Hepatic stellate cell (primary cell): Measurements from ENCODE around the gene MIEF2.
"Not testable (repeated sequence)": the region's sequence is repeated elsewhere in the genome, so short reads cannot be mapped to it uniquely, and the experiment has no call there.

ENCODE experiments used
- DNase-seq: peaks from one replicate; pipeline ENCODE4 v3.0.0; 2011; ENCODE audit warnings: low spot score

MIEF2 gene, protein sequence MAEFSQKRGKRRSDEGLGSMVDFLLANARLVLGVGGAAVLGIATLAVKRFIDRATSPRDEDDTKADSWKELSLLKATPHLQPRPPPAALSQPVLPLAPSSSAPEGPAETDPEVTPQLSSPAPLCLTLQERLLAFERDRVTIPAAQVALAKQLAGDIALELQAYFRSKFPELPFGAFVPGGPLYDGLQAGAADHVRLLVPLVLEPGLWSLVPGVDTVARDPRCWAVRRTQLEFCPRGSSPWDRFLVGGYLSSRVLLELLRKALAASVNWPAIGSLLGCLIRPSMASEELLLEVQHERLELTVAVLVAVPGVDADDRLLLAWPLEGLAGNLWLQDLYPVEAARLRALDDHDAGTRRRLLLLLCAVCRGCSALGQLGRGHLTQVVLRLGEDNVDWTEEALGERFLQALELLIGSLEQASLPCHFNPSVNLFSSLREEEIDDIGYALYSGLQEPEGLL

DNA sequence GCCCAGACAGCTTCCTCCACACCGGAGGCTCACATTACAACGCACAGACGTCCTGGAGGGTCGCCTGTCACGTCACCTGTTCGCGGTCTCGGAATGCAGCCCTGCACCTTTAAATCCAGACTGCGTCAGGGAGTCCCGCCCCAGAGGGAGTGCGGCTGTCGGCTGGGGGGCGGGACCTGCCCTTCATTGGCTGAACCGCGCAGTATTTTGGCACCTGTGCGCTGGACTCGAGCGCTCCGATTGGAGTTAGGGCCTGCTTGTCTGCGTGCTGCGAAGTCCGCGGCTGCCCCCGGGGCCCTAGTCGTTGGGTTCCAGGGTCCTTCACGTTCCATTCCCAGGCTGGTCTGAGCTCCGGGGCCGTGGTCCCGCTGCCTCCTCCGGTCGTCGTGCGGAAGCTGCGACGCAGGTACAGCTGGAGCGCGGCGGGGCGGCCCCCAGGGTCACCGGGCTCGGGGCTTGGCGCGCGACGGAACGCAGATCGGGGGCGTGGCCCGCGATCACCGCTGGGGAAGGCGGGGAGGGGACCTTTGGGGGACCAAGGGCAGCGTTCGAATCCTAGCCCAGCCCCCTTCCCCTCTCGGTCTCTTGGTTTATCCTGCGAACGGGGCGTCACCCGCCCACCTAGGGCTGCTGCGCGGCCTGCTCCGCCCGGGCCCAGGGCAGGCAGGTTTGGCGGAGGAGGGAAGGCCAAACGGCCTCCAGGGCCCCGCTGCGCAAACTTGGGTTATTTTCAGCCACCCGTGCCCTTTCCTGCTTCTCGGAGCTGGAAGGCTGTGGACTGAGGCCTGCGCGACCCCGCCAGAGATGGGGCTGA, at the start of gene MIEF2:
TSS of gene MIEF2 (plus strand) at position 331 of the 814 bp plus-strand sequence. CDS start 2,059 bp downstream, outside the sequence.
- peak; percentile 100 for DNase-seq

DNA sequence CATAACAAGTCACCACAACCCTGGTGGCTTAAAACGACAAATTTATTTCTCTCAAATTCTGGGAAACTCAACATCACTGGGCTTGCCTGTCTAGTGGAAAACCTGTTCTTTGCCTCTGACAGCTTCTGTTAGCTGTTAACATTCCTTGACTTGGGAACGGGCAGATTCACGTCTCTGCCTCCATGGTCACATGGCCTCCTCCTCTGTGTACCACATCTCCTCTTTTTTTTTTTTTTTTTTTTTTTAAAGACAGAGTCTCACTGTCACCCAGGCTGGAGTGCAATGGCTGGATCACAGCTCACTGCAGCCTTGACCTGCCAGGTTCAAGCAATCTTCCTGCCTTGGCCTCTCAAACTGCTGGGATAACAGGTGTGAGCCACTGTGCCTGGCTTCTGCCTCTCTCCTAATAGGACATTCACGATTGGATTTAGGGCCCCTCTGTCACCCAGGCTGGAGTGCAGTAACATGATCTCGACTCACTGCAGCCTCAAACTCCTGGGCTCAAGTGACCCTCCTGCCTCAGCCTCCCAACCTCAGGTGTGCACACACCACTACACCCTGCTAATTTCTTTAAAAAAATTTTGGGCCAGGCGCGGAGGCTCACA, 46.7 kb upstream of the MIEF2 start:
- DNase-seq = no peak

DNA sequence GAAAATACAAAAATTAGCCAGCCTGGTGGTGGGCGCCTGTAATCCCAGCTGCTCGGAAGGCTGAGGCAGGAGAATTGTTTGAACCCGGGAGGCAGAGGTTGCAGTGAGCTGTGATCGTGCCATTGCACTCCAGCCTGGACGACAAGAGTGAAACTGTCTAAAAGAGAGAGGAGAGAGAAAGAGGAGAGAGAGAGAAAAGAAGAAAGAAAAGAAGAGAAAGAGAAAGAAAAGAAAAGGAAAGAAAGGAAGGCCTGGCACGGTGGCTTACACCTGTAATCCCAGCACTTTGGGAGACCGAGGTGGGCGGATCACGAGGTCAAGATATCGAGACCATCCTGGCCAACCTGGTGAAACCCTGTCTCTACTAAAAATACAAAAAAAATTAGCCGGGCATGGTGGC, 43.6 kb upstream of the MIEF2 start:
- not testable (repeated sequence) for DNase-seq

DNA sequence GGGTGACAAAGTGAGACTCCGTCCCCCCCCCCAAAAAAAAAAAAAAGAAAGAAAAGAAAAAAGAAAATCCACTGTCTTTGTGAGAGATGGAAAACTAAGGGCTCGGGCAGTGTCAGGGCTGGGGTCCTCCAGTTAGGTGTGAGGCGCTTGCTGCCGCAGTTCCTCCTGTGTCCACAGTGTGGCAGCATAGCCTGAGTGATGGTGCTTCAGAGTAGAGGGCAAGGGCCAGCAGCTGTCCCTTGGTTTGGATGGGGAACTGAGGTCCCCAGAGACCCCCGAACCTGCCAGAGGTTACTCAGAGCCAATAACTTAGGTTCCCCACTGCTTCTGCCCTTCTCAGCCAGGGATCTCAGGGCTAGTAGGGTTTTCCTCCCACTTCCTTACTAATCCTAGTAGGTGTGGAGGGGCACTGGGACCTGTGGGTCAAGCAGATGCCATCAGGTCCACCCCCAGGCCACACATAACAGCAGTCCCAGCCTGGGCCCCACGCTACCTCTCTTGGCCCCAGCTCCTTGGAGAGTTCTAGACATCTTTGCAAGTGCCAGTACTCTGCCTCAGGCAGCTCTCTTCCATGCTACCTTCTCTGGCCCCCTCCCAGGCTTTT, 42.9 kb upstream of the MIEF2 start:
- peak; percentile 79 for DNase-seq

DNA sequence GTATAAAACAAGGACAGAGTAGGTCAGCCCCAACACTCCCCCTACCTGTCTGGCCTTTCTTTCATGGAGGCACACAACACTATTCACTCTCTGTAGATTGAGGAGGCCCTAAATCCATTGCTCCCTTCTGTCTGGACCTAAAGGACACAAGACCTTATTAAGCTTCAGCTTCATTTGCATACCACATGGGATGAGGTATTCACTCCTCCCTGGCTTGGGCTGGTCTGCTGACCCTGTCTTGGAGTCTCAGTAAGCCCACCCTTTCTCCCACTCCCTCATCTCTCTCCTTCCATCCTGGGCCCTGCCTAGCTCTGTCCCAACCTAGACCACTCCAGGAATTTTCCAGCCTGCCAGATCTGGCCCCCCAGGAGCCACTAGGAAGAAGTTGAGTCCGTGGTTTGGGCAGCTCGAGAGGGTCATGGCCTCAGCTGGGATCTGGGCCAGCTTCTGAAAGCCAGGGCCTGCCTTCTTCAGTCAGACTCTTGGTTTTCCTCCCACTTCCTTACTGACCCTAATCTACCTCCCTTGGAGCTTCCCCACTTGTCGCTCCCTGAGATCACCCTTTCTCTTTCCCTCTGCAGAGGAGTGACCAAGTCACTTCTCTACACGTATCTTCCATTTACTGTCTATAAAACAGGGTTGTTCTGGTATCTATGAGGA, 41.6 kb upstream of the MIEF2 start:
- peak; percentile 48 for DNase-seq

DNA sequence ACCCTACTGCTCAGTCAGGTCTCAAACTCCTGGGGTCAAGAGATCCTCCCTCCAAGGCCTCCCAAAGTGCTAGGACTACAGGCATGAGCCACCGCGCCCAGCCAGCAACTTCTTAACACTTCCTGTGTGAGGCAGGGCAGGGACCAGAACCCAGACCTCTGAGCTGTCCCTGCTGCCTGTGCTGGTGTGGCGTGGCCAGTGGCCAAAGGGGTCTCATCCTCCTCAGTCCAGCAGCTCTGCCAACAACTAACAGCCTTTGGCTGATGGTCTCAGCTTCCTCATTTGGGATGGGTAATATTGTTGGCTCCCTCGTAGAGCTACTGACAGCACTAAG, 36.4 kb upstream of the MIEF2 start:
- DNase-seq = no peak

DNA sequence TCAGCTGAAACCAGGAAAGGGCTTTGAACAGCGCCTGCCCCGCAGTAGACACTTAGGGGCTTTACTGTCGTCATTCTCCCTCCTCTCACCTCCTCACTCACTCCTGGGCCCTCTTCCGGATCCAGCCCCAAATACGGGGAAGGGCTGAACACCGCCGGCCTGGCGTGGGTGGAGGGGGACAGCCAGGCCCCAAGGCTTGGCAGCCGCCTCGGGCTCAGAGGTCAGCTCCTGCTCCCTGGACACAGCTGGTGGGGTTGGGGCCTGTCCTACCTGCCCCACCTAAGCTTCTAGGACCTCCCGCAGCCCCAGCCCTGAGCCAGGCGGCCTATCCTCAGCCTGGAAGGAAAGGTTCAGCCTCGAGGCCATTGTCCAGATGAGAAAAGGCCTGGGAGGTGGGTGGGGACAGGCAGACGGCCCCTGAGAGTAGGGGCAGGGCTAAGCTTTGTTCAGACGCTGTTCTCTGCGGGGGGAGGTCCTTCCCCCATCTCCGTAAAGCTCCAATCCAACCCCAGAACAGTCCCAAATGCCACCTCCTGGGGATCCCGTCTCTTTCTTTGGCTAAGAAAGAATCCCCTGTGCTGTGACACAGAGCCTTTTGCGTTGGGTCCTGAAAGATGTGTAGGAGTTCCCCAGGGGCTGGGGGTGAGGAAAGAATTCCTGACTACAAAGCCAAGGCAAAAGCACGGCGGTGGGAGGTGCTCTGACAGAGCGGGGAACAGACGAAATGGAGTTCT, 35.9 kb upstream of the MIEF2 start:
- DNase-seq = peak; percentile 51

DNA sequence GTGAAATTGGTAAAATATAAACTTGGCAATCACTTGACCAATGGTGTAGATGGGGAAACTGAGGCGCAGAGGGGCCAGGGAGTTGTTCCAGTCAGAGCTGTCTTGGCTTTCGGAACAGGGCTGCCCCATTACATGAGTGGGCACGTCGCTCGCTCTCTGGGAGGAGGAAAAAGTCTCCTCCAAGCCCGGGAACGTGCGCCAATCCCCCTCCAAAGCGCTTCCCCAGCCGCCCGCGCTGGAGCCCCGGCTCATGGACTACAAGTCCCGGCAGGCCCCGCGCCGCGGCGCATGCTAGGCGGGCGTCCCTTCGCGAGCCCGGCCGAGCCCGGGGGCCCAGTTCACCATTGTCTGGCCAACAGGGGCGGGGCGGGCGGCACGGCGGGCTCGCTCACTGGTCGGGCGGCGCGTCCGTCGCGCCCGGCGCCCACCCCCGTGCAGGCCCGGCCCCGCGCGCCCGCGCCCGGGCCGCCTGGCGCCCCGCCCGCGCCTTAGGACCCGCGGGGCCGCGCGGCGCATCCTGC, 35.3 kb upstream of the MIEF2 start, which contains the start of gene LLGL1:
TSS of gene LLGL1 (plus strand) at position 515 of the 521 bp plus-strand sequence. CDS start 48 bp downstream, outside the sequence.
- peak; percentile 99 for DNase-seq

DNA sequence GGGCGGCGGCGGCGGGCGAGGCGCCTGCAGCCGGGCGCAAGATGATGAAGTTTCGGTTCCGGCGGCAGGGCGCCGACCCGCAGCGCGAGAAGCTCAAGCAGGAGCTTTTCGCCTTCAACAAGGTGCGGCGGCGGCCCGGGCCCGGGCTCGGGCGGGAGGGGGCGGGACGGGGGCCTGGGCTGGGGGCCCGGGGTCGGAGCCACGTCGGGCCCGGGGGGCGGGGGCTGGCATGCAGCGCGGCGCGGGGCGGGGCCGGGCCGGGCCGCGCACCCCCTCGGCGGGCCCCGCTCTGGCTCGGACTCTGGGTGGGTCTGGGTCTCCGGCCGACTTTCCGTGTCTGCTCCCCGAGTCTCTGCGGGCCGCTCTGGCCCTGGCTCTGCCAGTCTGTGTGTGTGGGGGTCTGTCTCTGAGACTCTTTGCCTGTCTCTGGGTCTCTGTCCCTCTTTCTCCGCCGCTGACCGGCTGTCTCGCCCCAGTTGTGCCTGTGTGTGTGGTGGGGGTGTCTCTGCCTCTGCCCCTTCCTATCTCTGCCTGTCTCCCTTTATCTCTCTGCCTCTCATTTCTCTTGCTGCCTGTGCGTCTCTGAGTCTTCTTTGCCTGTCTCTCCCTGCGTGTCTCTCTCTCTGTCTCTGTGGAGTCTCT, 34.7 kb upstream of the MIEF2 start:
- DNase-seq = peak; percentile 41

DNA sequence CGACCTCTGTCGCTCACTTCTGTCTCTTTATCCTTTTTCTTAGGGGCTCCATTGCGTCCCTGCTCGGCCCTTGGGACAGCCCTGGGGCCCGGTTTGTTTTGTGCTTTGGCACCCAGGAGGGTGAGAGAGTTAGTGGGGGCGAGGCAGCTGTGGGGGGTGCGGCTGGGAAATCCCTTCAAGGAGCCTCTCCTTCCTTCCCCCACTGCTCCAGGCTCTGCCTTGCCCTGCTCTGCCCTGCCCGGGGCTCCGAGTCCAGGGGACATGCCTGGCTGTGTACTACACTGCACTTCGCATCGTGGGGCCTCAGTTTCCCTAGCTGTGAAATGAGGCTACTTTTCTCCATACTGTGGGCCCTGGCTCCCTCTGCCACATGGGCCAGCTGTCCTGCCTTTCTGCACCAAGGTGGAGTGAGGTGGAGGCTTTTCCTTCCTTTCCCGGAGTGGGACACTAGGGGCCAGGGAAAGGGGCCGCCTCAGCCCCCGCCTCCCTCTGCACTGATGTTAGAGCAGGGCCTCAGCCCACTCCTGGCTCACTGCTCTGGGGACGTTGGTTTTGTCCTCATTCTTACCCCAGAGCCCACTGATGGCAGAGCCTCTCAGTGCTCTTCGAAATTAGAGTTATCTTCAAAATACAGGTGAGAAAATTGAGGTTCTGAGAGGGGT, 34.0 kb upstream of the MIEF2 start:
- no peak for DNase-seq

DNA sequence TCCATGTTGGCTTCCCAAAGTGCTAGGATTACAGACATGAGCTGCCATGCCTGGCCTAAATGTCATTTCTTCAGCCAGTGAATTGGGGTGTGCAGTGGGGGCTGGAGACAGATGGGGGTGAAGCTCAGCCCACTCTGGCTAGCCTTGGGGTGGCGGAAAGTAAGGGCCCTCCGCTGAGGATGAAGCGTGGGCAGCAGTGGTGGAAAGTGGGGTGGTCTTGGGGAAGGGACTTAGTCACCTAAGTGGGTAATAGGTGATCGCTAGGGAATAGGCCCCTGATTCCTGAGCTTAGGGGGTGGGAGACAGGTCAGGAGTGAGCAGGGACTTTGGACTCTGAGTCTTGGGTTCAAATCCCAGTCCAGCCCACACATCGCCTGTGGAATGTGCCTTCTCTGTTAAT, 32.8 kb upstream of the MIEF2 start:
- no peak for DNase-seq

DNA sequence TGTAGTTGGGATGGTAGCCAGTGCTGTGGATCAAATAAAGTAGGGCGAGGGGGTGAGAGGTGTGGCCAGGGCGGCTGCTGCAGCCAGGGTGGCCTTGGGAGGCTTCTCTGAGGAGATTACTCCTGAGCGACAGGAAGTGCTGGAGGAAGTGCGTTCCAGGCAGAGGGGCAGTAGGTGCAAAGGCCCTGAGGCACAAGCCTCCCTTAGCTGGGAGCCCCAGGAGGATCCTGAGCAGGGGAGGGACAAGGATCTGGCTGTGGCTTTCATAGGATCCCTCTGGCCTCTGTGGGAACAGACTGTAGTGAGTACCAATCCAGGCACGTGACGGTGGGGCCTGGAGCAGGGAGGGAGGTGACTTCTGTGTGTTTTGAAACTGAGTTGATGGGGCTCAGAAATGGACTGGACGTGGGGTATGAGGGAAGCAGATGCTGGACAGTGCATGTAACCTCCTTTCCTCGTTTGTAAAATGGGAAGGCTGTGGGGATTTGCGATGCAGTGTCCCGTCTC, 32.2 kb upstream of the MIEF2 start:
- no peak for DNase-seq

DNA sequence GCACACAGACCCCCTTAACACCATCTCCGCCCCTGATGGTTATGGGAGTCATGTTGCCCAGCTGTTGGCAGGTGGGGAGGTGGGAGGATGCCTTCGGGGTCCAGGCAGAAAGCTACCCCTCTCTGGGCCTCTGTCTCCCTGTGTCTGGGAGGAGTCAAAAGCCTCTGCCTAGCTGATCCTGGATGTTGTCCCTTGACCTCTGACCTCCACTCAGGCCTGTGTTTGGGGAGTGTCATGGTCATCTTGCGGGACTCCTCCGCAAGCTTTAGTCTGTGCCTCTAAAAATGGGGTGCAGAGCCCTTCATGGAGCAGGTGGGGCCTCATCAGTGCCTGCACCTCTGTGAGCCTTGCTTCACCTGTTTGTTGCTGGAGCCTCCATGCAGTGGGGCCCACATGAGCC, 31.2 kb upstream of the MIEF2 start:
- no peak for DNase-seq

DNA sequence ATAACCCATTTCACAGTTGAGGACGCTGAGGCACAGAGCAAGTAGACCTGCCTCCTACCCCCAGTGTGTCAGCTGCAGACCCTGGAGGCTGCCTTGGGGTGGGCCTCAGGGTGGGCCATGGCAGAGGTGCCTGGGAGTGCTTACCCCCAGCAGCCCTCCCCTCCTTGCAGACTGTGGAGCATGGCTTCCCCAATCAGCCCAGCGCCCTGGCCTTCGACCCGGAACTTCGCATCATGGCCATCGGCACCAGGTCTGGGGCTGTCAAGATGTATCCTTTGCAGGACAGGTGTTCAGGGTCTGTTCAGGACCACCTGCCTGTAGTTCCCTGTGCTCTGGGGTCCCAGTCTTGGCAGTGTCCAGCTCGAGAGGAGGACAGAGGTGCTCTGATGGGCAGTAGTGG, 30.7 kb upstream of the MIEF2 start:
- no peak for DNase-seq

DNA sequence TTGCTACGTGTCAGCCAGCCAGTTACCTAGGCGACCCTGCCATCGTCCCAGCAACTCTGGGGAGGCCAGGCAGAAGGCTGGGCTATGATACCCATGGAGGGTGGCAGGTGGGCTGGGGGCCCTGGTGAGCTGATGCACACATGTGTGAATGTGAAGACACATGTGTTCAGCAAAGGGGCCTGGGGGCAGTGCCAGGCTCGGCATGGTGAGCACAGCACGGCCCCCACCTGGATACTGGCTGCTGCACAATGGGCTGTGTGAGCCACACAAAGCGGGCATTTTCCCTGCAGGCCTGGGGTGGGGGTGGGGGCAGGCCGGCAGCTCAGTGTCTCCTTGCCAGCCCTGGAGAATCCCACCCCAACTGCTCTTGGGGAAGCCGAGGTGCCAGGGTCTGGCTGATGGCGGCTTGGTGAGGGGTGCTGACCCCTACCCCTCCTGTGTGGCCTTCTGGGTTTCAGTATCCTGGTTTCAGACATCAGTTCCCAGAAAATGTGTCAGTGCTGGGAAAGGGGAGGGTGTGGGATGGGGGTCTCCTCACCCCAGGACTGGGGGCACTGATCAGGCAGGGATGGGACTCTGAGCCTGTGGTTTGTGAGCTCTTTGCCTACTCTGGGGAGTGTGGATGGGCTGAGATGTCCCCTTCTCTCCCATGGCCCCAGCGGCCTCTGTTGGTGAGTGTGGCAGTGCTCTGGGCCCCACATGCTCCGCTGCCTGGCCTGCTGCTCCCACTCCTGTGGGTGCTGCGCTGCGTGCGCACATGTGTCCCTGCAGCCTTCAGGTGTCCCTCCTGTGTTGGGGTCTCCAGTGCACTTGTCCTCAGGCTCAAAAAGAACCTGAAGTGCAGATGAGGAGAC, 29.9 kb upstream of the MIEF2 start:
- no peak for DNase-seq

DNA sequence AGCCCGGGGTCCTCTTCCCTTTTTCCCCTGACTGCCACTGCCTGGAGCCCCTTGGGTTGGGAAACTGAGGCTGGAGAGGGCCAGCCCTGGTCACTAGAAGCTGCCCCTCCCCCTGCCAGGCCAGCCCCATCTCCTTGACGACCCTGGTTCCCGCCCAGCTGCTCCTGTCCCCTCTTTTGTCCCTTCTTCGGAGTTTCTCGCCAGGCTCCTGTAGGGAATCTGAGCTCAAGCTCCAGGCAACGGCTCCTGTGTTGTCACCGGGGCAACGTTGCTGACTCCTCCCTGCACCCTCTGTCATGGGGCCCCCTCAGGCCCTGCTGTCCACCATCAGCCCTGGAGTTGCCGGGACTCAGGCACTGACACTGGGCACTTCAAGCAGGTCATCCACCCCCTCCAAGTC, 29.3 kb upstream of the MIEF2 start:
- no peak for DNase-seq

DNA sequence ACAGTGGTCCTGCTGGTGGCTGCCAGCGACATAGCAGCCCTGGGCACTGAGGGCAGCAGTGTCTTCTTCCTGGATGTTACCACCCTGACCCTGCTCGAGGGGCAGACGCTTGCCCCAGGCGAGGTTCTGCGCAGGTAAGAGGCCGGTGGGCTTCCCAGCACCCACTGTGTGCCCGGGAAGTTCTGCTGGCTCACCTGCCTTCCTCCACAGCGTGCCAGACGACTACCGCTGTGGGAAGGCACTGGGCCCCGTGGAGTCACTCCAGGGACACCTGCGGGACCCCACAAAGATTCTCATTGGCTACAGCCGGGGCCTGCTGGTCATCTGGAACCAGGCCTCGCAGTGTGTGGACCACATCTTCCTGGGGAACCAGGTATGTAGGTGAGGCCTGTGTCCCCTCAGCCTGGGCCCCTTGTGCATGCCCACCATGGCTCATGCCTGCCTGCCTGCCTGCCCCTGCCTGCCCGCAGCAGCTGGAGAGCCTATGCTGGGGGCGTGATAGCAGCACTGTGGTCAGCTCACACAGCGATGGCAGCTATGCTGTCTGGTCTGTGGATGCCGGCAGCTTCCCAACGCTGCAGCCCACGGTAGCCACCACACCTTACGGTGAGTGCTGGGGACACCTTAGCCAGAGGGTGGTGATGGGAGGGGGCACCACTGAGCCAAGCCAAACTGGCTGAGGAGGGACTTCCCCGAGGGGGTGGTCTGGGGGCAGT, 26.5 kb upstream of the MIEF2 start:
- no peak for DNase-seq

DNA sequence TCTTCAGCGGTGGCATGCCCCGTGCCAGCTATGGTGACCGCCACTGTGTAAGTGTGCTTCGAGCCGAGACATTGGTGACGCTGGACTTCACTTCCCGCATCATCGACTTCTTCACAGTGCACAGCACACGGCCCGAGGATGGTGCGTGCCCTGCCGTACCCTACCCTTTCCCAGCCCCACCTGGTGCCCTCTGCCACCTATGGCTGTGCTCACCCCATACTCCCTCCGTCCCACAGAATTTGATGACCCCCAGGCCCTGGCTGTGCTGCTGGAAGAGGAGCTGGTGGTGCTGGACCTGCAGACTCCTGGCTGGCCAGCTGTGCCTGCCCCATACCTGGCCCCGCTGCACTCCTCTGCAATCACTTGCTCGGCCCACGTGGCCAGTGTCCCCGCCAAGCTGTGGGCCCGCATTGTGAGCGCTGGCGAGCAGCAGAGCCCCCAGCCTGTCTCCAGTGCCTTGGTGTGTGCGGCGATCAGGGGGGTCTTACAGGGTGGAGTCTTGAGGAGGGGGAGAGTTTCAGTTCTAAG, 25.5 kb upstream of the MIEF2 start:
- DNase-seq = no peak
